OCI-LY7 (cell line): ENCODE data around the gene EIF5AL1. TPM values are rescaled to one million over a fixed set of nuclear protein-coding genes. Genes with fewer than 3 reads are reported as not detected.
"Not testable (repeated sequence)": the region's sequence is repeated elsewhere in the genome, so short reads cannot be mapped to it uniquely, and the experiment has no call there.

ENCODE experiments used
- BruUV-seq: library from RNA; stranded (reverse); fragments of 400-500 nt; replicated peaks from 2 replicates; lab custom pipeline; 2021; lab: Mats Ljungman, UMichigan
- CTCF ChIA-PET: fragments of 300-600 bp; sonication (Branson Sonifier 250); formaldehyde crosslinking; loops from one replicate; lab custom pipeline; 2022; ENCODE audit warnings: antibody characterized with exemption; ENCODE audit not compliant: unreplicated experiment; lab: Charles Lee
- POLR2A ChIA-PET: fragments of 300-600 bp; sonication (Branson Sonifier 250); formaldehyde crosslinking; loops from one replicate; lab custom pipeline; 2022; ENCODE audit warnings: antibody characterized with exemption; lab: Charles Lee
- DNase-seq: peaks from one replicate; pipeline ENCODE4 v3.0.0-alpha.2; 2015; ENCODE audit warnings: low spot score
- H2AFZ ChIP-seq: fragments of 200-600 bp; sonication (generic), shearing (Covaris generic); 2 replicates; pipeline ENCODE4 v1.6.1; 2014; ENCODE audit warnings: mild to moderate bottlenecking, antibody characterized with exemption, low read length, moderate library complexity
- H3K27ac ChIP-seq: fragments of 200-600 bp; sonication (generic); 2 replicates; pipeline ENCODE4 v1.5.1; 2014; ENCODE audit warnings: mixed run types, low read depth, mild to moderate bottlenecking, moderate library complexity, low read length, inconsistent platforms; ENCODE audit not compliant: poor library complexity, severe bottlenecking
- H3K36me3 ChIP-seq: fragments of 200-600 bp; sonication (generic); 2 replicates; pipeline ENCODE4 v1.6.1; 2014; ENCODE audit warnings: mild to moderate bottlenecking, antibody characterized with exemption, low read length, moderate library complexity, mixed read lengths; ENCODE audit not compliant: insufficient read depth
- H3K4me1 ChIP-seq: fragments of 200-600 bp; sonication (generic); 2 replicates; pipeline ENCODE4 v1.5.1; 2014; ENCODE audit warnings: mild to moderate bottlenecking, low read length; ENCODE audit not compliant: insufficient read depth, poor library complexity, severe bottlenecking
- H3K4me2 ChIP-seq: fragments of 200-600 bp; sonication (generic); 2 replicates; pipeline ENCODE4 v1.6.1; 2014; ENCODE audit warnings: mild to moderate bottlenecking, low read length
- H3K4me3 ChIP-seq: fragments of 200-600 bp; sonication (generic); 2 replicates; pipeline ENCODE4 v1.5.1; 2014; ENCODE audit warnings: mild to moderate bottlenecking, low read depth, low read length; ENCODE audit not compliant: poor library complexity, severe bottlenecking
- H3K79me2 ChIP-seq: fragments of 200-600 bp; sonication (generic); 2 replicates; pipeline ENCODE4 v1.6.1; 2016; ENCODE audit warnings: low read depth, mild to moderate bottlenecking, low read length, moderate library complexity, mixed read lengths; ENCODE audit not compliant: insufficient read depth
- H3K9me2 ChIP-seq: fragments of 200-600 bp; sonication (generic); 2 replicates; pipeline ENCODE4 v1.6.1; 2016; ENCODE audit warnings: mild to moderate bottlenecking, low read length, mixed read lengths; ENCODE audit not compliant: insufficient read depth
- H3K9me3 ChIP-seq: fragments of 200-600 bp; sonication (generic); 2 replicates; pipeline ENCODE4 v1.6.1; 2014; ENCODE audit warnings: mild to moderate bottlenecking, mixed run types, low read length, mixed read lengths
- H4K20me1 ChIP-seq: fragments of 200-600 bp; sonication (generic); 2 replicates; pipeline ENCODE4 v1.6.1; 2014; ENCODE audit warnings: mild to moderate bottlenecking, antibody characterized with exemption, low read length, moderate library complexity, mixed read lengths; ENCODE audit not compliant: insufficient read depth
- EZH2phosphoT487 ChIP-seq: fragments of 200-600 bp; sonication (generic); IDR thresholded peaks from 2 replicates; pipeline ENCODE4 v1.6.1; 2018; ENCODE audit warnings: low read depth, borderline replicate concordance, mild to moderate bottlenecking, mixed run types, antibody characterized with exemption, low read length, moderate library complexity, mixed read lengths
- intact Hi-C: fragments of 100-400 bp; cut with micrococcal nuclease; formaldehyde crosslinking; loops from one replicate; pipeline ENCODE4 v1.10.0; 2022; ENCODE audit not compliant: unreplicated experiment
- total RNA-seq, 2 experiments: library from RNA; depleted of rRNA in 1 of 2; stranded (reverse); fragments of >200 nt in 1 of 2; shearing (Covaris generic) in 1 of 2; gene quantifications; 2 replicates each; pipeline ENCODE4 v1.2.3, GENCODE V29; 2014 to 2022
- TF ChIP-seq, protein P1 (sequence below): fragments of 200-600 bp; sonication (generic); conservative IDR thresholded peaks from 2 replicates; pipeline ENCODE4 v1.5.1; 2014; ENCODE audit warnings: mild to moderate bottlenecking, antibody characterized with exemption, low read length, moderate library complexity, mixed read lengths

Gene EIF5AL1
- total RNA-seq, 2 experiments from 2014 or later = 0.38 to 1.5 TPM

DNA sequence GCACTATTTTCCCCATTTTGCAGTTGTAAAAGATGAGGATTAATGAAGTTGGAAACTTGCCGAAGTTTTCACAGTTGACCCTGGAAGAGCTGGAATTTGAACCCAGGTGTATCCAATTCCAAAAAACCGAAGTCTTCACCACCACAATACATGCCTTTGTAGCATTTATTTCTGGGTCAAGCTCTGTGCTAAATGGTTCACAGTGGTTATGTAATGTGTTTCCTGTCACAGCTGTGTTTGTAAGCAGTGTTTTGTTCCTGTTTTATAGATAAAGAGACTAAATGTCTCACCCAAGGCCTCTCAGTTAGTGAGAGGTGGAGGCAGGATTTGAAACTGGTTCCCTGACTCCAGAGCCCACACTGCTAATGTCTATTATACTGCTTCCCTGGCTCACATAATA lies 30.3 kb downstream of the EIF5AL1 start:
- BruUV-seq = no TSS peak
- no peaks in the 10 kb centered on the region for H3K9me2 ChIP-seq
- DNase-seq = no peak
- intact Hi-C loops = no loop called here
- no peaks in the 10 kb centered on the region for H4K20me1 ChIP-seq
- POLR2A ChIA-PET = no interaction called here
- CTCF ChIA-PET = no interaction called here
- H3K9me3 ChIP-seq = no peaks in the 10 kb centered on the region
- H3K36me3 ChIP-seq = no peaks in the 10 kb centered on the region
- no peaks in the 10 kb centered on the region for H3K4me1 ChIP-seq
- H3K4me2 ChIP-seq = no peak overlapping the region
- H2AFZ ChIP-seq = no peak overlapping the region
- H3K4me3 ChIP-seq = no peak overlapping the region
- no peak for TF ChIP-seq EZH2phosphoT487
- TF ChIP-seq, protein P1, sequence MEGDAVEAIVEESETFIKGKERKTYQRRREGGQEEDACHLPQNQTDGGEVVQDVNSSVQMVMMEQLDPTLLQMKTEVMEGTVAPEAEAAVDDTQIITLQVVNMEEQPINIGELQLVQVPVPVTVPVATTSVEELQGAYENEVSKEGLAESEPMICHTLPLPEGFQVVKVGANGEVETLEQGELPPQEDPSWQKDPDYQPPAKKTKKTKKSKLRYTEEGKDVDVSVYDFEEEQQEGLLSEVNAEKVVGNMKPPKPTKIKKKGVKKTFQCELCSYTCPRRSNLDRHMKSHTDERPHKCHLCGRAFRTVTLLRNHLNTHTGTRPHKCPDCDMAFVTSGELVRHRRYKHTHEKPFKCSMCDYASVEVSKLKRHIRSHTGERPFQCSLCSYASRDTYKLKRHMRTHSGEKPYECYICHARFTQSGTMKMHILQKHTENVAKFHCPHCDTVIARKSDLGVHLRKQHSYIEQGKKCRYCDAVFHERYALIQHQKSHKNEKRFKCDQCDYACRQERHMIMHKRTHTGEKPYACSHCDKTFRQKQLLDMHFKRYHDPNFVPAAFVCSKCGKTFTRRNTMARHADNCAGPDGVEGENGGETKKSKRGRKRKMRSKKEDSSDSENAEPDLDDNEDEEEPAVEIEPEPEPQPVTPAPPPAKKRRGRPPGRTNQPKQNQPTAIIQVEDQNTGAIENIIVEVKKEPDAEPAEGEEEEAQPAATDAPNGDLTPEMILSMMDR = no peak
- H3K27ac ChIP-seq = no peak overlapping the region
- H3K79me2 ChIP-seq = no peaks in the 10 kb centered on the region

GRCh38 chr10:79544408-79544807 lies 32.1 kb downstream of the EIF5AL1 start:
- intact Hi-C loops, H3K9me3 ChIP-seq, H4K20me1 ChIP-seq, CTCF ChIA-PET, H3K27ac ChIP-seq, H3K36me3 ChIP-seq, DNase-seq, POLR2A ChIA-PET, H3K4me3 ChIP-seq, BruUV-seq, H3K79me2 ChIP-seq, H2AFZ ChIP-seq, H3K4me2 ChIP-seq, H3K4me1 ChIP-seq, H3K9me2 ChIP-seq: not testable (repeated sequence)

GRCh38 chr10:79544926-79545659 lies 32.8 kb downstream of the EIF5AL1 start:
- H3K27ac ChIP-seq, intact Hi-C loops, CTCF ChIA-PET, H3K36me3 ChIP-seq, H2AFZ ChIP-seq, BruUV-seq, H3K9me3 ChIP-seq, DNase-seq, H3K79me2 ChIP-seq, H3K4me1 ChIP-seq, H3K4me2 ChIP-seq, H3K9me2 ChIP-seq, H3K4me3 ChIP-seq, H4K20me1 ChIP-seq: not testable (repeated sequence)
- POLR2A ChIA-PET = interaction anchor here (0.9 kb wide), 1 partner anchor 436 kb away, joined by 3 read pairs; no protein-coding TSS in a partner anchor

GRCh38 chr10:79547128-79547527 lies 34.8 kb downstream of the EIF5AL1 start:
- BruUV-seq, H3K79me2 ChIP-seq, CTCF ChIA-PET, H4K20me1 ChIP-seq, POLR2A ChIA-PET, H3K36me3 ChIP-seq, H3K4me1 ChIP-seq, H3K27ac ChIP-seq, H3K9me2 ChIP-seq, H3K4me2 ChIP-seq, H3K9me3 ChIP-seq, H2AFZ ChIP-seq, intact Hi-C loops, DNase-seq, H3K4me3 ChIP-seq: not testable (repeated sequence)
